GM08714 (cell line): Measurements from ENCODE around the gene GRIK4.
A peak's percentile ranks its signal among the peaks of the same experiment; 100 is the strongest.
"Not testable (repeated sequence)": the region's sequence is repeated elsewhere in the genome, so short reads cannot be mapped to it uniquely, and the experiment has no call there.

Experiments
- H3K4me3 ChIP-seq: fragments of 200-500 bp; sonication (Bioruptor generic); 2 replicates; pipeline ENCODE4 v1.5.1; 2014; ENCODE audit warnings: mild to moderate bottlenecking, low read length, inconsistent platforms
- ZNF274 ChIP-seq: IDR thresholded peaks from 2 replicates; pipeline ENCODE4 v1.6.1; 2012; ENCODE audit warnings: mild to moderate bottlenecking, low read depth, low read length

GRIK4 gene

GRCh38 chr11:120500414-120501071 is 11.0 kb upstream of the GRIK4 start:
- no peak overlapping the region for H3K4me3 ChIP-seq
- TF ChIP-seq ZNF274 = no peak

DNA sequence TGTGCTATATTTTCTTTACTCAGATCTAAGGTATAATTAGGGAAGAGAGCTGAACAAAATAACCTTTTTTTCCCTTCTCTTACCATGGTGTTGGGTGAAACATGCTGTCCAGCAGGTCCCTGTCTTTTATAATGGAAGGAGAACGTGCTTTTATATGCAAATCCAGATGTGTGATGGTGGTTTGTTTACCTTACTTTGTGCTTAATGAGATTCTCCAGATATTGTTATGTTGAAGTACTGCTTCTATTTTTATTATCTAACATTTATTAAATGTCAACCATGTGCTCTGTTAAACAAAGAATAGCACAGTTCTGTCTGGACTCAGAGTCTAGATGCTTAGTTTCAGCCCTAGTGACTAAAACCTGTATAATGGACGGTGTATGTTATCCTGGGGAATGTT is 10.1 kb upstream of the GRIK4 start:
- no peak overlapping the region for H3K4me3 ChIP-seq
- TF ChIP-seq ZNF274 = no peak

GRCh38 chr11:120501976-120502755 is 9.4 kb upstream of the GRIK4 start:
- no peak overlapping the region for H3K4me3 ChIP-seq
- TF ChIP-seq ZNF274 = no peak

DNA sequence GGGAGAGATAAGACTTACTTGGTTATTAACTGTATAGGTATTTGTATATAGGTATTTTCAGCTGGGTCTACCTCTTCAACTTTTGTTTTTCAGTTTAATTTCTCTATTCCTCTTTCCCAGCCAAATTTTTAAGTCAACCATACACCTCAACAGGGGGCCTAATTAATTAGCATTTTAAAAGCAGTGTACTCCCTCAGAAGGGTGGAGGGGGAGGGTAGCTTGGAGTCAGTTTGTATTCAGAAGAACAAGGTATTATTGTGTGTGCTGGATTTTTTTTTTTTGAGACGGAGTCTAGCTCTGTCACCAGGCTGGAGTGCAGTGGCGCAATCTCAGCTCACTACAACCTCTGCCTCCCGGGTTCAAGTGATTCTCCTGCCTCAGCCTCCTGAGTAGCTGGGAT is 8.0 kb upstream of the GRIK4 start:
- H3K4me3 ChIP-seq = not testable (repeated sequence)

DNA sequence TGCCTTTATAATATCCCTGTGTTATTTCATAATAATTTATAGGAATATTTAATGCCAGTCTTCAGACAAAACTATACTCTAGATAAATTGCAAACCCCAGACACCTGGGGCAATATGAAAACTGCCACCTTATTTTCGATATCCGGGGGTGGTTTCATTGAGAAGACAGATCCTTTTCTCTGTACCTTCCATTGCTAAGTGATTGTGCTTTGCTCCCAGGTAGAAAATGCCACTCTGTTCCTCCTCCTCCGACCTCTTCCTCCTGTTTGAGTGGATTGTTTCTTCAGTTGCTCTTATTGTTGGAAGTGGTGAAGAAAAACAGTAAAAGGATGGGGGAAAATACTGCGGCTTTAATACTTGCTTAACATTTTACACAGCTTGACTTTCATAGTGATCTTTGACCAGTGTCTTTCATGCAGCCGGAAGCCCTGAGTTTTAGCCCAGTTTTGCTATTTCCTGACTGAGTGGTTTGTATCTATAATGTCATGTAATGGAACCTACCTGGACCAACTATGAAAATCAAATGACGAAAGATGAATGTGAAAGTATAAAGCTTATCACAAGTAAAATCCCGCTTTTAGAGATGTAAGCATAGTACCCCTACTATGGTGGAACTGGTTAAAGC is 5.6 kb upstream of the GRIK4 start:
- TF ChIP-seq ZNF274 = no peak
- H3K4me3 ChIP-seq = no peak overlapping the region

DNA sequence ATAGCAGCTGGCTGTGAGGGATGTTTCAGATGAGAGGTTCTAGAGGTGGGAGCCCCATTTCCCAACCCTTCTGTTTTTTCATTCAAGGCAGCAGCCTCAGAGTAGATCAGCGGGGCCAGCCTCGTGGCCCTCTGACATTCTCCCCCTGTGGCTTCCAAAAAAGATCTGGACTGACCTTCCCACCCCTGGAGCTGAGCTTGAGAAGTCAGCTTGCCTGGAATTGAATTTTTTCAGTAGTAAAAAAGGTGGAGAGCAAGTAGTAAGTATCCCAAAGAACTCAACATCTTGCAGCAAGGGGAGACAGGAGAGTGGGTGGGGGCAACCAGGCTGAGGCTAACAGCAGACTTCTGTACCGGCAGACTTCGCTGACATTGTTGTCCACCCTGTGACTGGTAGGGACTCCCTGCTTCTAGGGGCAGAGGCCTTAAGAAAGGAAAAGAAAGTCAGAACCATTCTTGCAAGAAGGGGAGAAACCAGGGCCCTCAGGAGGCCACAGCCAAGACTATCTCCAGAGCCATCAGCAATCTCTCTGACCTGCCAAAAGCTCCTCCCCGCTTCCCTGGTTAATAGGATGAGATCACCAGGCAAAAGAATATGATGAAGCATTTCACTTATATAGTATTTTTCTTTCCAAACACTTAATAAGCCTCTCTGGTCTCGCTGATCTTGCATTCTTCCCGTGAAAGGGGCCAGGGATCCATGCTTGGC is 2.0 kb upstream of the GRIK4 start:
- TF ChIP-seq ZNF274 = no peak
- H3K4me3 ChIP-seq = no peak overlapping the region

DNA sequence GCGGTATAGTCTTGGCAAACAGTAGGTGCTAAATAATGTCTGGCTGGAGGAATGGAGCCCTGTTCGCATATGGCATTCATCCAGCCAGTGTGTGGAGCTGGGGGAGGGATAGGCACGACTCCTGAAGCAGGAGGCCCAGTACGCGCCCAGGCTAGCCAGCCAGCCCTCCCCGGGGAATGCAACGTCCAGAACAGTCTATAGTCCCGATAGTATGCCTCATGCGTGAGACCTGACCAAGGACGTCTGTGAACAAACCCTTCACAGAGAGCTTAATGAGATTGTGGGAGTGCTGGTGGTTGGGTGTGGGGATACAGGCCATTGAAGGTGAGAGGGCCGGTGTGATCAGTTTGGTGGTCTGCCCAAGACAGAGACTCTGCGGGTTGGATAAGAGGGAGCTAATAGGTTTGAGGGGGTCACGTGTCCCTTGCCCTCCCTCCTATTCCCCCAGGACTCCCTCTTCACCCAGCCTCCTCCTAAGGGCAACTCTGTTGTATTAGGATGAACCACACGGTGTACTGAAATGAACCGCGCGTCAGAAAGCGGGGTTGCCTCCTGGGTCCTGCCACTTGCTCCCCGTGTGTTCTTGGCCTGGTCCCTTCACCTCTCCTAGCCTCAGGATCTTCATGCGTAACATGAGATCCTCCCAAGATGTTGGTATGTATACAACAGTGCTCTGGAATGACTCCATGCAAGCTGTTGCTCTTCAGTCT is 987 bp upstream of the GRIK4 start:
- no peak overlapping the region for H3K4me3 ChIP-seq
- TF ChIP-seq ZNF274 = no peak

DNA sequence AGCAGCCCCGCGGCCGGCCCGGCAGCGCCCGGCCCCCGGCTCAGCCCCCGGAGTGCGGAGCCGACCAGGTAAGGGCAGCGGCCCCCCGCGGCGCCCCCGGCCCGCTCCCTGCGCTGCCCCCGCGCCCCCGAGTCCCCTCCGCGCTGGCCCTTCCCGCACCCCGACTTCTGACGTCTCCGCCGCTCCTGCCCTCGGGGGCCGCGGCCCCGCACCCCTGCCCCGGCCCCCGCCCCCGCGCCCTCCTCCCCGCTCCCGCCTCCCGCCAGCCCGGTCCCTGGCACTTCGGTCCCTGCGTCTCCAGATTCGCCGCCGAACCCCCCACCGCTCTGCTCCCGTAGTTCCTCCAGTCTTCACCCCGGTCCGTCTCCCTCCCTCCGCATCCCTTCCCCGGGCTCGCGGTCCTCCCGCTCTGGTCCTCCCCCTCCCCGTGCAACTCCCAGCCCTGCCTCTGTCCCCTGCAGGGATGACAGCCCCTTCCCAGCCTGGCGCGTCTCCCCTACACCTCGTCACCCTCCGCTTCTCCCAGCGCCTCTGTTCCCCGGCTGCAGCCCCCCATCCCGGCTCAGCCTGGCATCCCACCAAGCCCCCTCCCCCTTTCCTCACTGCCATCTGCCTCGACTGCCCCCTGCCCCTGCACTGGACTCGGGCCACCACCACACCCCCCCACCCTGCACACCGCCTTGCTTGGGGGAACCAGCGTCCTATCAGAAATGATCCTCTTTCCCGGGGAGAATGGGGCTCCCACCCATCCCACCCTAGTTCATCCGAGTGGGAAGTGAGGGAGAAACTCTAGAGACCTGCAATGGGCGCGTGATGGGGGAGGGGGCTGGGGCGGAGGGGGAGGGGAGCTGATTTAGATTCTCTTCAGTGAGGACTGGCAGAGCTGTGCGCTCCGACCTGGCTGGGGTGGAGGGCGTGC is 531 bp downstream of the GRIK4 start:
- TF ChIP-seq ZNF274 = no peak
- H3K4me3 ChIP-seq = peak overlapping the region; percentile 27; the same call in 1 of the 2 replicates

DNA sequence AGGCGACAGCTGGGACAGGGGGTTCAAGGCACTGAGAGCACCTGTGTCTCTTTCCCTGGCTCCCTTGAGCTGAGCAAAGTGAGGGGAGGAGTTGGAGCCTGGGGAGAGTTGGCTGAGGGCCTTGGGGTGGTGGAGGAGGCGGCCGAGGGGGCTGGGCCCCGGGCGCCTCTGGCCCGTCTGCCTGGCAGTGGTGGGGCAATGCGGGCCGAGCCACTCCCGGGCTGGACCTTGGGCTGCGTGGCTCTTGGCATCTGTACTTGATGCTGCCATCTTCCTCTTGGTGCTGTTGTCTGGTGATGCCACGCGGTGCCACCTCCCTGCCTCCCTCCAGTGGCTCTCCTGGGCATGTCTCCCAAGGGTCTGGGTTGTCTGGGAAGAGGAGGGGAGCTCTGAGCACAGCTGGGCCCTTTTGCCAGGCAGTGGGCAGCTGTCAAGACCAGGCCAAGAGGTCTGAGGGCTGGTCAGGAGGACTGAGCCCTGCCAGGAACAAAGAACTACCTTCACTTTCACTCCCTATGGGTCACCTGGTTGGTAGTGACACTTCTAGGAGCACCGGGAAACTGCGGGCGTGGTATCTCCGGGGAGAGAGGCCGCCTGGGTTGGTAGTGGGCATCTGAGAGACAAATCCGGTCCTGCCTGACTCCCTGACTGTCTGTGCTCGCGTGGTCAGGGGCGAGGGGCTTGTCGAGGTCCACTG is 1.3 kb downstream of the GRIK4 start:
- H3K4me3 ChIP-seq = no peak overlapping the region
- TF ChIP-seq ZNF274 = no peak

DNA sequence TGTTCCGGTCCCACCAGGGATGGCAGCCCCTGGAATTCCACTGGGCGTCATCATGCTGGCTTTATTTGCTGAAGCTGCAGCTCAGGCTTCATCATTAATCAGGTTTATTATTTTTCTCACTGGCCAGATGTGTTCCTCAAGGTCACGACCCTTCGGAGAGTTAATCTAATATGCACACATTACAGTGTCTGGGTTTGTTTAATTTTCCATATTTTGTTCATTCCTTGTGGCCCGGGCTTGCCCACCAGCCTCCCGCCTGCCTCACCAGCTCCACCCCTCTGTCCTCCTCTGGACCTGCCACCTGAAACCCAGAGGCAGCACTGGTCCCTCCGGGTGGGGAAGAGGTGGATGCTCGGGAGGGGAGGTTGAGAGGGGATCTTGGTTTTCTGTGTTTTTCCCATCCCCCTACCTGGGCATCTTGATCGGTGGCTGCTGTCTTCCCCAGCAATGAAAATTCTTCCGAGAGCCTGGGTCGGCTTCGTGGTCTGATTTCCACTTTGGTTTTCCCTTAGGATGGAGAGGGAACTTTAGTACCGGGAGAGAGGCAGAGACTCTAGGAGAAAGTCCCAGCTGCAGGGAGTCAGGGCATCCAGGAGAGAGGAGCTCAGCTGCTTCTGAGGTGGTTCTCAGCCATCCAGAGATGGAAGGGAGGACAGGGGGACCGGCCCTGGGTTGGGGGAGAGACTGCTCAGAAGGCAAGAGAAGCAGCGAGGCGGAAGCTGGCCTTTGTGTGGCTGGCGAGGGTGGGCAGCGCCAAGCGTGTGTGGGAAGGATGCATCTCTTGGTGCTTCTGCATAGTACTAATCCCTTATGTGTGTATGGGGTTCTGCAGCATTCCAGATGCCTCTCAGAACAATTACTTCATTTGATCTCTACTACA is 2.1 kb downstream of the GRIK4 start:
- TF ChIP-seq ZNF274 = no peak
- no peak overlapping the region for H3K4me3 ChIP-seq

DNA sequence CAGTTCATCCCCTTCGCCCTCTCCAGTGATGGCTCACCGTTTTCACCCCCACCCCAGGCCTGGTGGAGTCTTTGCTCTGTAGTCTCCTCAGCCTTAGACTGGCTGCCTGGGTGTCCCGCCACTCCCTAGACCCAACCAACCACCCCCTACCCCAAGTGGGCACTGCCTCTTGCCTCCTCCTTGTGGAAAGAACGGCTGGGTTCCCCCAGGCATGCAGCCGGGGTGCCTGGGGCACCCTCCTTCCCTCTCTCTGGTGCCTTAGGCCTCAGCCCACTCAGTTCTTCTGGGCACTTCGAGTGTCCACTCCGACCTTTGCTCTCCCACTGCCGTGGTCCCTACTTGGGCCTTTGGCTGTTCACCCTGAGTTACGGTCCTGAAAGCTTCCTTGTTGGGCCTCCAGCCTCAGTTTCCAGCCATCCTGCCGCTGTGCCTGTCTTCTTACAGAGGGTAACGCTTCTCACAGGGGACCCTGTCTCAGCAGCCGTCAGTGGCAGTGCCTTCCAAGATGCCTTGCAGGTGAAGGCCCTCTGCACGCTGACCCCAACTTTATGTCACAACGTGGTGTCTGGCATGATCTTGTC is 3.1 kb downstream of the GRIK4 start:
- TF ChIP-seq ZNF274 = no peak
- no peak overlapping the region for H3K4me3 ChIP-seq
